Inferior parietal cortex (tissue), 1 donor: ENCODE measurements around the gene HOATZ.
A peak's percentile ranks its signal among the peaks of the same experiment; 100 is the strongest.

Experiments used
- DNase-seq: peaks from one replicate; pipeline ENCODE4 v3.0.0-alpha.2; 2016; ENCODE audit errors: extremely low spot score

The HOATZ gene

DNA sequence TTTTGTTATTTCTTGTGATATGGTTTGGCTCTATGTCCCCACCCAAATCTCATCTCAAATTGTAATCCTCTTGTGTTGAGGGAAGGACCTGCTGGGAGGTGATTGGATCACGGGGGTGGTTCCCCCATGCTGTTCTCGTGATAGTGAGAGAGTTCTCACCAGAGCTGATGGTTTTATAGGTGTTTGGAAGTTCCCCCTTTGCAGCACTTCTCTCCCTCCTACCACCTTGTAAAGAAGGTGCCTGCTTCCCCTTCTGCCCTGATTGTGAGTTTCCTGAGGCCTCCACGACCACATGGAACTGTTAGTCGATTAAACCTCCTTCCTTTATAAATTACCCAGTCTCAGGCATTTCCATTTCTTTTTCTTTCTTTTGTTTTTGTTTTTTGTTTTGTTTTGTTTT lies 63.2 kb downstream of the HOATZ start:
- no peak for DNase-seq

GRCh38 chr11:111581341-111581740 lies 66.8 kb downstream of the HOATZ start:
- no peak for DNase-seq

DNA sequence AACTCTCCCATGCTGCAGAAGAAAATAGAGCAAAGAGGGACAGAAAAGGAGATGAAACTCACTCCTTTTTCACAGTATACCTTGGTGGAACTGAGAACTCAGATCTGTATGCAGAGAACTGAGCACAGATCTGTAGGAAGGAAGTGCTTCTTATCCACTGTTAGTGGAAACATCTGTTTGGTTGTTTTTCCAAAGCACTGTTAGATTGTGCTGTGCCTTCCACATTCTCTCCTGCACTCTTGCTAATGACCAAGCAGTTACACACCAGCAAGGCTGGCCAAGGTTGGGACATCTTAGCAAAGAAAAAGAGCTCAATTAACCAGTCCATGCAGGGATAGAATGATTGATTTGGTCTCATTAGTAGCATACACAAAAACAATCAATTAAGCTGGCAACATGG lies 67.6 kb downstream of the HOATZ start:
- DNase-seq = no peak

- DNase-seq = no peak
Observed at GRCh38 chr11:111582881-111583280, 68.3 kb downstream of the HOATZ start.

GRCh38 chr11:111585371-111585770 lies 70.8 kb downstream of the HOATZ start:
- DNase-seq = no peak

DNA sequence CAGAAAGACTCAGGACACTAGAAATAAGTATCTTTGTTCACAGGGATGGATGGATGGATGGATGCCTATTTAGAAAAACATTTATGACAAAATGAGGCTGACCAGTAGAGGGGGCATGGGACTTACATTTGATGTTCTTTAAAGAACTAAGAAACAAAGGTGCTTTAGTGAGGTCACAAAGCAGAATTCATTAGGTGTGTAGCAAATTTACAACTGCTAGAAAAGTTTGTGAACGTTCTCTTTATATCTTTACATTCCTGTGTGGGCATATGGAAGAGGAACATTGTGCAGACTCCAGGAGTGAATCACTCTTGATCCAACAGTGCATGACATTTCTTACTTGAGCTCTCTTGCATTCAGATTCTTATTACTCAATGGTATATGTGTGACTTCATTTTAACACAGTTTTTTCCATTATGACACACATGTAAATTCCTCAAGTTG lies 71.8 kb downstream of the HOATZ start:
- DNase-seq = peak; percentile 70
